ENCODE results near the gene OR9A4. TPM values are rescaled to one million over a fixed set of nuclear protein-coding genes. Genes with fewer than 3 reads are reported as not detected.
"Not testable (repeated sequence)": the region's sequence is repeated elsewhere in the genome, so short reads cannot be mapped to it uniquely, and the experiment has no call there.

OR9A4 gene
- total RNA-seq, 2 donors from 2014 or later, result not detected

- Mint-ChIP-seq H3K36me3 (ENCODE audit: low read depth) (no peaks in the 10 kb centered on the region), H3K9me3 (no peaks in the 10 kb centered on the region), H3K27ac (no peak overlapping the region), H3K4me3 (no peak overlapping the region), H3K27me3 (ENCODE audit: insufficient read depth) (no peaks in the 10 kb centered on the region), H3K4me1 (no peaks in the 10 kb centered on the region)
- 88 to 100% methylated on average over 1 of the region's 1 CpG for WGBS, 2 experiments (ENCODE audit: insufficient coverage in 1 of 2, insufficient read length in 1 of 2)
- no peak overlapping the region for H3K27ac ChIP-seq (ENCODE audit: low read depth, low read length)
- TF ChIP-seq, protein P1, sequence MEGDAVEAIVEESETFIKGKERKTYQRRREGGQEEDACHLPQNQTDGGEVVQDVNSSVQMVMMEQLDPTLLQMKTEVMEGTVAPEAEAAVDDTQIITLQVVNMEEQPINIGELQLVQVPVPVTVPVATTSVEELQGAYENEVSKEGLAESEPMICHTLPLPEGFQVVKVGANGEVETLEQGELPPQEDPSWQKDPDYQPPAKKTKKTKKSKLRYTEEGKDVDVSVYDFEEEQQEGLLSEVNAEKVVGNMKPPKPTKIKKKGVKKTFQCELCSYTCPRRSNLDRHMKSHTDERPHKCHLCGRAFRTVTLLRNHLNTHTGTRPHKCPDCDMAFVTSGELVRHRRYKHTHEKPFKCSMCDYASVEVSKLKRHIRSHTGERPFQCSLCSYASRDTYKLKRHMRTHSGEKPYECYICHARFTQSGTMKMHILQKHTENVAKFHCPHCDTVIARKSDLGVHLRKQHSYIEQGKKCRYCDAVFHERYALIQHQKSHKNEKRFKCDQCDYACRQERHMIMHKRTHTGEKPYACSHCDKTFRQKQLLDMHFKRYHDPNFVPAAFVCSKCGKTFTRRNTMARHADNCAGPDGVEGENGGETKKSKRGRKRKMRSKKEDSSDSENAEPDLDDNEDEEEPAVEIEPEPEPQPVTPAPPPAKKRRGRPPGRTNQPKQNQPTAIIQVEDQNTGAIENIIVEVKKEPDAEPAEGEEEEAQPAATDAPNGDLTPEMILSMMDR (conservative IDR thresholded peaks at IDR 0.05), result no peak
- H3K9me3 ChIP-seq (ENCODE audit: control insufficient read depth, low read length), result no peaks in the 10 kb centered on the region
- H3K4me3 ChIP-seq (ENCODE audit: low read length), result no peak overlapping the region
- no peak overlapping the region for H3K9ac ChIP-seq (ENCODE audit: extremely low read depth, low read length, poor library complexity, severe bottlenecking)
- no peaks in the 10 kb centered on the region for H3K36me3 ChIP-seq (ENCODE audit: control insufficient read depth, insufficient read depth, low read length)
- H3K4me1 ChIP-seq (ENCODE audit: control insufficient read depth, insufficient read depth, low read length), result no peaks in the 10 kb centered on the region
- no peak for DNase-seq
- H3K27me3 ChIP-seq (ENCODE audit: control insufficient read depth, insufficient read depth, low read length, poor library complexity, severe bottlenecking), result no peaks in the 10 kb centered on the region
Observed at GRCh38 chr7:141889321-141889720, 26.9 kb upstream of the OR9A4 start.

GRCh38 chr7:141891336-141891735 lies 24.9 kb upstream of the OR9A4 start:
- WGBS, 2 experiments (ENCODE audit: insufficient coverage in 1 of 2, insufficient read length in 1 of 2), result 87 to 100% methylated on average over 1 to 2 of the region's 3 CpGs
- Mint-ChIP-seq H3K27me3 (ENCODE audit: insufficient read depth) (no peaks in the 10 kb centered on the region), H3K36me3 (ENCODE audit: low read depth) (no peaks in the 10 kb centered on the region), H3K9me3 (no peaks in the 10 kb centered on the region), H3K4me3 (no peak overlapping the region), H3K27ac (no peak overlapping the region), H3K4me1 (no peaks in the 10 kb centered on the region)
- TF ChIP-seq, protein P1 (conservative IDR thresholded peaks at IDR 0.05), result no peak
- Histone ChIP-seq H3K9ac (ENCODE audit: extremely low read depth, low read length, poor library complexity, severe bottlenecking) (no peak overlapping the region), H3K4me3 (ENCODE audit: low read length) (no peak overlapping the region), H3K9me3 (ENCODE audit: control insufficient read depth, low read length) (no peaks in the 10 kb centered on the region), H3K36me3 (ENCODE audit: control insufficient read depth, insufficient read depth, low read length) (no peaks in the 10 kb centered on the region), H3K4me1 (ENCODE audit: control insufficient read depth, insufficient read depth, low read length) (no peaks in the 10 kb centered on the region), H3K27me3 (ENCODE audit: control insufficient read depth, insufficient read depth, low read length, poor library complexity, severe bottlenecking) (no peaks in the 10 kb centered on the region), H3K27ac (ENCODE audit: low read depth, low read length) (no peak overlapping the region)
- no peak for DNase-seq

DNA sequence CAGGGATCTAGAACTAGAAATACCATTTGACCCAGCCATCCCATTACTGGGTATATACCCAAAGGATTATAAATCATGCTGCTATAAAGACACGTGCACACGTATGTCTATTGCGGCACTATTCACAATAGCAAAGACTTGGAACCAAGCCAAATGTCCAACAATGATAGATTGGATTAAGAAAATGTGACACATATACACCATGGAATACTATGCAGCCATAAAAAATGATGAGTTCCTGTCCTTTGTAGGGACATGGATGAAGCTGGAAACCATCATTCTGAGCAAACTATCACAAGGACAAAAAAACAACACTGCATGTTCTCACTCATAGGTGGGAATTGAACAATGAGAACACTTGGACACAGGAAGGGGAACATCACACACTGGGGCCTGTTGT lies 16.8 kb upstream of the OR9A4 start:
- H3K27me3 ChIP-seq (ENCODE audit: control insufficient read depth, insufficient read depth, low read length, poor library complexity, severe bottlenecking); H3K36me3 ChIP-seq (ENCODE audit: control insufficient read depth, insufficient read depth, low read length); H3K27ac Mint-ChIP-seq; H3K4me3 ChIP-seq (ENCODE audit: low read length); H3K27me3 Mint-ChIP-seq (ENCODE audit: insufficient read depth); H3K4me1 ChIP-seq (ENCODE audit: control insufficient read depth, insufficient read depth, low read length); H3K9ac ChIP-seq (ENCODE audit: extremely low read depth, low read length, poor library complexity, severe bottlenecking); H3K4me3 Mint-ChIP-seq; H3K9me3 ChIP-seq (ENCODE audit: control insufficient read depth, low read length); H3K9me3 Mint-ChIP-seq; H3K4me1 Mint-ChIP-seq; H3K36me3 Mint-ChIP-seq (ENCODE audit: low read depth); H3K27ac ChIP-seq (ENCODE audit: low read depth, low read length); DNase-seq: not testable (repeated sequence)
- WGBS, 2 experiments (ENCODE audit: insufficient coverage in 1 of 2, insufficient read length in 1 of 2), result no CpG with 5 or more reads among the region's 3 CpGs

GRCh38 chr7:141906285-141906684 lies 9.9 kb upstream of the OR9A4 start:
- Mint-ChIP-seq H3K4me3 (no peak overlapping the region), H3K27me3 (ENCODE audit: insufficient read depth) (peaks cover 2% of the 10 kb centered on the region), H3K36me3 (ENCODE audit: low read depth) (no peaks in the 10 kb centered on the region), H3K27ac (no peak overlapping the region), H3K9me3 (no peaks in the 10 kb centered on the region), H3K4me1 (no peaks in the 10 kb centered on the region)
- H3K4me3 ChIP-seq (ENCODE audit: low read length), result no peak overlapping the region
- WGBS, 2 experiments (ENCODE audit: insufficient coverage in 1 of 2, insufficient read length in 1 of 2), result 89 to 90% methylated on average over 4 of the region's 4 CpGs
- no peak overlapping the region for H3K27ac ChIP-seq (ENCODE audit: low read depth, low read length)
- no peak overlapping the region for H3K9ac ChIP-seq (ENCODE audit: extremely low read depth, low read length, poor library complexity, severe bottlenecking)
- no peak for DNase-seq
- no peaks in the 10 kb centered on the region for H3K9me3 ChIP-seq (ENCODE audit: control insufficient read depth, low read length)
- no peaks in the 10 kb centered on the region for H3K27me3 ChIP-seq (ENCODE audit: control insufficient read depth, insufficient read depth, low read length, poor library complexity, severe bottlenecking)
- TF ChIP-seq, protein P1 (conservative IDR thresholded peaks at IDR 0.05), result no peak
- H3K4me1 ChIP-seq (ENCODE audit: control insufficient read depth, insufficient read depth, low read length), result no peaks in the 10 kb centered on the region
- no peaks in the 10 kb centered on the region for H3K36me3 ChIP-seq (ENCODE audit: control insufficient read depth, insufficient read depth, low read length)

All from endodermal cell (in vitro differentiated cells).